ENCODE results near the gene RNF144B. TPM values are rescaled to one million over a fixed set of nuclear protein-coding genes. Genes with fewer than 3 reads are reported as not detected.

The RNF144B gene
- total and polyA plus RNA-seq, 2 of the 8 experiments (the other 6 are each of a cell fraction or from before 2014, with no cell fraction given) = 1.8 to 11.2 TPM

DNA sequence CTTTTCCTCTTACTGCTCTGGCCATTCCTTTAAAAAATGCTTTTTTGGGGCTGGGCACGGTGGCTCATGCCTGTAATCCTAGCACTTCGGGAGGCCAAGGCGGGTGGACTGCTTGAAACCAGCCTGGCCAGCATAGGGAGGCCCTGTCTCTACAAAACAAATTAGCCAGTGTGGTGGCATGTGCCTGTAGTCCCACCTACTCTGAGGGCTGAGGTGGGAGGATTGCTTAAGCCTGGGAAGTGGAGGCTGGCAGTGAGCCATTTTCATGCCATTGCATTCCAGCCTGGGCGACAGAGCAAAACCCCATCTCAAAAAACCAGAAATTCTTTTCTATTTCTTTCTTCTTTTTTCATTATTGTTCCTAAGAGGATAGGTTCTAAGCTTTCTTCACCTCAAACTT, 36.9 kb upstream of the RNF144B start (continued):
- no peak for TF ChIP-seq BRCA1 (IDR thresholded peaks at IDR 0.05; ENCODE audit: low read depth, low read length)
- no peak for TF ChIP-seq JUND (IDR thresholded peaks at IDR 0.05; ENCODE audit: low read length)
- no peak for TF ChIP-seq POLR2A (IDR thresholded peaks at IDR 0.05; ENCODE audit: control extremely low read depth in 1 of 2, low read depth in 2 of 2, low read length in 2 of 2)
- no peak for TF ChIP-seq SIN3A (conservative IDR thresholded peaks at IDR 0.05 in 1 of 2, IDR thresholded peaks at IDR 0.05 in 1 of 2; ENCODE audit: low read depth in 1 of 2, low read length in 2 of 2)

All from H1 (cell line).